ENCODE data around the gene ST7. TPM values are rescaled to one million over a fixed set of nuclear protein-coding genes. Genes with fewer than 3 reads are reported as not detected.

The ST7 gene
- polyA plus RNA-seq, 1 donor (not counting 4 experiments of a cell fraction or from before 2014, with no cell fraction given), result 16.9 TPM

DNA sequence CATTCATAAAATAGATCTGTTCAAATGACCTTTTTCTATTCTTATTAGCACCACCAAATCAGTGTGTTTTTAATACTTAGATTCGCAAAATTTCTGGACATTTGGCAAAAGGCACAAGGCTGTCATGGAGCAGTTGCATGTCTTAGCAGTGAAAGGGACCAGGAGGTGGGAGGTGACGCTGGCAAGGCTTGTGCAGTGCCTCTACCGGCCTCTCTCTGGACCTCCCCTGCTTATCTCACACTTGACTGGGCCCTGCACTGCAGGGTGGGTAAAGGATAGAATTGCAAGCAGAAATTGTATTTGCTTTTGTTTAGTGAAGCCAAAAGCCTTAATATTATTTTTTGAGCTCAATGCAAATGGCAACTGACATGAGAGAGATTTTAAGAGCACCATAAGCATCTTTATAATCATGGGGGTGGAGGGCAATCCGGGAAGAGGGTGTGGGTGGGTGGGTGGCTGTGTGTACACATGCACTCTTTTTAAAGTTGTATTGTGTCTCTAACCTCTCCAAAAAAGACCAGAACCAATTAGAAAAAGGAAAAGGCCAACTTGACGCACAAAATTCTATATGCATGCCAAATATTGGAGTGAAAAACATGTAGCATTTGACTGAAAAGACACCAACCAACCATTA lies 263.3 kb downstream of the ST7 start:
- no peak overlapping the region for H3K27ac ChIP-seq (ENCODE audit: control insufficient read depth, insufficient read depth, low read length)
- H3K9ac ChIP-seq (ENCODE audit: control insufficient read depth, extremely low read depth, insufficient read depth, low read length), result no peak overlapping the region
- H3K4me2 ChIP-seq (ENCODE audit: control insufficient read depth, extremely low read depth, insufficient read depth, low read depth, low read length), result no peak overlapping the region
- H3K4me1 ChIP-seq (ENCODE audit: control insufficient read depth, extremely low read depth, insufficient read depth, low read length), result peaks cover 3% of the 10 kb centered on the region
- no peak for TF ChIP-seq EZH2 (IDR thresholded peaks at IDR 0.05; ENCODE audit: low read length)
- TF ChIP-seq, protein P1, sequence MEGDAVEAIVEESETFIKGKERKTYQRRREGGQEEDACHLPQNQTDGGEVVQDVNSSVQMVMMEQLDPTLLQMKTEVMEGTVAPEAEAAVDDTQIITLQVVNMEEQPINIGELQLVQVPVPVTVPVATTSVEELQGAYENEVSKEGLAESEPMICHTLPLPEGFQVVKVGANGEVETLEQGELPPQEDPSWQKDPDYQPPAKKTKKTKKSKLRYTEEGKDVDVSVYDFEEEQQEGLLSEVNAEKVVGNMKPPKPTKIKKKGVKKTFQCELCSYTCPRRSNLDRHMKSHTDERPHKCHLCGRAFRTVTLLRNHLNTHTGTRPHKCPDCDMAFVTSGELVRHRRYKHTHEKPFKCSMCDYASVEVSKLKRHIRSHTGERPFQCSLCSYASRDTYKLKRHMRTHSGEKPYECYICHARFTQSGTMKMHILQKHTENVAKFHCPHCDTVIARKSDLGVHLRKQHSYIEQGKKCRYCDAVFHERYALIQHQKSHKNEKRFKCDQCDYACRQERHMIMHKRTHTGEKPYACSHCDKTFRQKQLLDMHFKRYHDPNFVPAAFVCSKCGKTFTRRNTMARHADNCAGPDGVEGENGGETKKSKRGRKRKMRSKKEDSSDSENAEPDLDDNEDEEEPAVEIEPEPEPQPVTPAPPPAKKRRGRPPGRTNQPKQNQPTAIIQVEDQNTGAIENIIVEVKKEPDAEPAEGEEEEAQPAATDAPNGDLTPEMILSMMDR (optimal IDR thresholded peaks at IDR 0.05 in 1 of 3, IDR thresholded peaks at IDR 0.05 in 1 of 3, conservative IDR thresholded peaks at IDR 0.05 in 1 of 3; ENCODE audit: extremely low read depth in 1 of 3, insufficient read depth in 2 of 3, low read length in 3 of 3), result no peak
- FAIRE-seq, result no peak
- peaks cover 0 to 2% of the 10 kb centered on the region in 2 experiments for H3K36me3 ChIP-seq (ENCODE audit: control insufficient read depth in 2 of 2, extremely low read depth in 1 of 2, insufficient read depth in 2 of 2, low read length in 2 of 2)
- no peaks in the 10 kb centered on the region for H3K9me1 ChIP-seq (ENCODE audit: control insufficient read depth, extremely low read depth, insufficient read depth, low read length)
- no peak overlapping the region for H2AFZ ChIP-seq (ENCODE audit: control insufficient read depth, low read length)
- H4K20me1 ChIP-seq (ENCODE audit: control insufficient read depth, extremely low read depth, insufficient read depth, low read length), result no peaks in the 10 kb centered on the region
- H3K79me2 ChIP-seq (ENCODE audit: control insufficient read depth, insufficient read depth, low read length), result no peaks in the 10 kb centered on the region
- H3K4me3 ChIP-seq (ENCODE audit: control insufficient read depth in 2 of 3, extremely low read depth in 1 of 3, insufficient read depth in 2 of 3, low read depth in 1 of 3, low read length in 3 of 3), result no peak overlapping the region
- no peak for DNase-seq (ENCODE audit: low read depth, low spot score)
- dilution Hi-C loops (cut with MboI; ENCODE audit: extremely low pct_ligation_motif_present, low sequenced_read_pairs), result no loop called here
- H3K9me3 ChIP-seq (ENCODE audit: control insufficient read depth, low read depth, low read length), result no peaks in the 10 kb centered on the region
- H3K27me3 ChIP-seq (ENCODE audit: control insufficient read depth, extremely low read depth, insufficient read depth, low read length), result no peaks in the 10 kb centered on the region

DNA sequence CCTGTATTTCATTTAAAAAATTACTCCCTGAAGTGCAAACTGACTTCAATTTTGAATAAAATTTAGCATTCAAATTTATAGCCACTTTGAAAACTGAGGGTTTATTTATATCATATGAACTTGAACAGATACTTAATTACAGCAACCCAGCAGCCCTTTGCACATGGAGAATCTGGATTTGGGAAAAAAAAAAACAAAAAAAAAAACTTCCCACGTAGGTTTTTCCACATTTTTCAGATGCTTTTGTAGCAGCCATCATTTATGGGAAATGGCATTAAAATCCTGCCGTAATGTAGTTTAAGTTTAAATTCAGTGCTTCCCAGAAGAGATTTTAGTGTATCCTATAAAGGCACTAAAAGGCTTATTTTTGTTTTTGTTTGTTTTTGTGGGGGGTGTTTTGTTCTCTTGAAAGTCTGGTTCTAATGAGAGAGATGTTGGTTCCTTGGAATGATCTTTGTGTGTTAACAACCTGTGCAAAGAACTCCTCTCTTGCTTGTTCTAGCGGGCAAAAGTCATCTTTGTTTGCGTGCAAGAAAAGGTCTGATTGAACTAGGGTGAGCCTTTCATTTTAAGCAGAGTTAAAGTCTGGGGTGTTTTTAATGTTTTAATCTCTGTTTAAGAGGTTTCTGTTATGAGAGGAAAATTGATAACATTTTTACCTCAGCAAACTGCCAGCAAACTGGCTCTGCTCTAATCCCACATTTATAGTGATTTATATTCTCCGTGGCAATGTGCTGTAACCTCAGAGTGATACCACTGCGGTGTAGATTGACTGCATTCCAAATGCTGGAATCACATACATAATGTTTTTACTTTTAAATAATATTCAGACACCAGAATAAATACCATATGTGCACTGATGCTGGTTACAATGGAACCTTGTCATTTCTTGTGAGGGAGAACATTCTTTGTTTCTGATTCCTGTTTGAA lies 264.1 kb downstream of the ST7 start:
- Histone ChIP-seq H3K79me2 (ENCODE audit: control insufficient read depth, insufficient read depth, low read length) (no peaks in the 10 kb centered on the region), H2AFZ (ENCODE audit: control insufficient read depth, low read length) (no peak overlapping the region), H3K36me3 (ENCODE audit: control insufficient read depth in 2 of 2, extremely low read depth in 1 of 2, insufficient read depth in 2 of 2, low read length in 2 of 2) (peaks cover 0 to 2% of the 10 kb centered on the region in 2 experiments), H3K4me3 (ENCODE audit: control insufficient read depth in 2 of 3, extremely low read depth in 1 of 3, insufficient read depth in 2 of 3, low read depth in 1 of 3, low read length in 3 of 3) (no peak overlapping the region), H3K27ac (ENCODE audit: control insufficient read depth, insufficient read depth, low read length) (no peak overlapping the region), H3K27me3 (ENCODE audit: control insufficient read depth, extremely low read depth, insufficient read depth, low read length) (no peaks in the 10 kb centered on the region), H4K20me1 (ENCODE audit: control insufficient read depth, extremely low read depth, insufficient read depth, low read length) (no peaks in the 10 kb centered on the region), H3K4me1 (ENCODE audit: control insufficient read depth, extremely low read depth, insufficient read depth, low read length) (peaks cover 3% of the 10 kb centered on the region), H3K9me1 (ENCODE audit: control insufficient read depth, extremely low read depth, insufficient read depth, low read length) (no peaks in the 10 kb centered on the region), H3K4me2 (ENCODE audit: control insufficient read depth, extremely low read depth, insufficient read depth, low read depth, low read length) (no peak overlapping the region), H3K9ac (ENCODE audit: control insufficient read depth, extremely low read depth, insufficient read depth, low read length) (no peak overlapping the region), H3K9me3 (ENCODE audit: control insufficient read depth, low read depth, low read length) (no peaks in the 10 kb centered on the region)
- FAIRE-seq, result no peak
- TF ChIP-seq, protein P1 (optimal IDR thresholded peaks at IDR 0.05 in 1 of 3, IDR thresholded peaks at IDR 0.05 in 1 of 3, conservative IDR thresholded peaks at IDR 0.05 in 1 of 3; ENCODE audit: extremely low read depth in 1 of 3, insufficient read depth in 2 of 3, low read length in 3 of 3), result no peak
- no peak for TF ChIP-seq EZH2 (IDR thresholded peaks at IDR 0.05; ENCODE audit: low read length)
- dilution Hi-C loops (cut with MboI; ENCODE audit: extremely low pct_ligation_motif_present, low sequenced_read_pairs), result no loop called here
- DNase-seq (ENCODE audit: low read depth, low spot score), result no peak
